GM10847 (cell line): ENCODE data around the gene POU6F2.

Experiments used
- POLR2A ChIP-seq: IDR thresholded peaks from 2 replicates; pipeline ENCODE4 v1.6.1; 2011; ENCODE audit not compliant: insufficient read length; ENCODE audit errors: extremely low read depth

POU6F2 gene

GRCh38 chr7:39130274-39130673, 152.6 kb downstream of the POU6F2 start:
- no peak for TF ChIP-seq POLR2A

GRCh38 chr7:39130857-39131526, 153.3 kb downstream of the POU6F2 start:
- no peak for TF ChIP-seq POLR2A

- no peak for TF ChIP-seq POLR2A
Measured at GRCh38 chr7:39132306-39132705, 154.6 kb downstream of the POU6F2 start.

- no peak for TF ChIP-seq POLR2A
Measured at GRCh38 chr7:39133088-39133487, 155.4 kb downstream of the POU6F2 start.

- TF ChIP-seq POLR2A: no peak
Measured at GRCh38 chr7:39137480-39137879, 159.8 kb downstream of the POU6F2 start.

GRCh38 chr7:39142750-39143149, 165.0 kb downstream of the POU6F2 start:
- TF ChIP-seq POLR2A: no peak

- TF ChIP-seq POLR2A: no peak
Measured at GRCh38 chr7:39144420-39144819, 166.7 kb downstream of the POU6F2 start.

GRCh38 chr7:39145283-39145682, 167.6 kb downstream of the POU6F2 start:
- TF ChIP-seq POLR2A: no peak

- no peak for TF ChIP-seq POLR2A
Measured at GRCh38 chr7:39145935-39146334, 168.2 kb downstream of the POU6F2 start.

GRCh38 chr7:39152701-39153100, 175.0 kb downstream of the POU6F2 start:
- no peak for TF ChIP-seq POLR2A

GRCh38 chr7:39153113-39153512, 175.4 kb downstream of the POU6F2 start:
- TF ChIP-seq POLR2A: no peak

- TF ChIP-seq POLR2A: no peak
Measured at GRCh38 chr7:39153647-39154046, 175.9 kb downstream of the POU6F2 start.

GRCh38 chr7:39154815-39155214, 177.1 kb downstream of the POU6F2 start:
- TF ChIP-seq POLR2A: no peak

GRCh38 chr7:39158367-39158766, 180.7 kb downstream of the POU6F2 start:
- TF ChIP-seq POLR2A: no peak

GRCh38 chr7:39161903-39162302, 184.2 kb downstream of the POU6F2 start:
- TF ChIP-seq POLR2A: no peak

GRCh38 chr7:39164887-39165286, 187.2 kb downstream of the POU6F2 start:
- no peak for TF ChIP-seq POLR2A

GRCh38 chr7:39168403-39169098, 190.8 kb downstream of the POU6F2 start:
- no peak for TF ChIP-seq POLR2A
